HG02571 (cell line): ENCODE results near the gene EVA1C.
"Not testable (repeated sequence)": the region's sequence is repeated elsewhere in the genome, so short reads cannot be mapped to it uniquely, and the experiment has no call there.

Experiments
- ATAC-seq: cut with Tn5 transposase; IDR thresholded peaks from one replicate; pipeline ENCODE4 v1.9.1; 2021; ENCODE audit warnings: mild to moderate bottlenecking, moderate library complexity; ENCODE audit not compliant: unreplicated experiment

EVA1C gene

DNA sequence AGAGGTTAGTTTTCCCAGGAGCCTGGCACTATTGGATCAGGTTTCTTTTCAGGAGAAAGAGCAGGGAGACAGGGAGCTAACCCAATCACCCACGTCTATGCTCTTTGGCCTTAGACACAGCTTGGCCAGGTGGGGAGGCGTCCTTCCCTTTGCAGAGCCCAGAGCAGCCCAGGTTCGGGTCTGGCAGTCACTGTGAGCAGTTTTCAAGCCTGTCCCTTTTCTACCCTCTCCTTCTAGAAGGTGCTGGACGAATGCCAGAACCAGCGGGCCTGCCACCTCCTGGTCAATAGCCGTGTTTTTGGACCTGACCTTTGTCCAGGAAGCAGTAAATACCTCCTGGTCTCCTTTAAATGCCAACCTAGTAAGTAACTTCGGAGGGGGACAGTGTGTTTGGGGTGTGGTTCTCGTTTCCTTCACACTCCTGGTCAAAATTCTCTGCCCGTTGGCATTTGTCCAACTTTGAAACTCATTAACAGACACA, 44.9 kb downstream of the EVA1C start:
- ATAC-seq = no peak

GRCh38 chr21:32457962-32458361, 45.5 kb downstream of the EVA1C start:
- no peak for ATAC-seq

DNA sequence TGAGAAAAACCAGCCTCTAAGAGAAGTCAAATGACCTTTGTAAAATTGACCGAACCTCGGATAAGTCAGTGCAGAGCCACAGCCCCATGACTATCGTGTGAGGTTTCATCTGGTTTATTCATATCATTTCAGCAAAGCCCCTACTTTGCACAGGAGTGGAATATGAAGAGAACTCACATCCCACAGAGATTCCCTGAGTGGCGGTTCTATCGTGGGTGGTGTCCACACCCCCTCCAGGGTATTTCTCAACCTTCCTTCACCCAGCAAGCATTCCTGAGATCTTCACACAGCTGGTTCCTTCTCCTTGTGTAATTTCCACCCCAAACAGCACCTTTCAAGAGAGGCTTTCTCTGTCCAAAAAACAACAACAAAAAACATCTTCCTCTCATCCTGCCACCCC, 47.5 kb downstream of the EVA1C start:
- no peak for ATAC-seq

DNA sequence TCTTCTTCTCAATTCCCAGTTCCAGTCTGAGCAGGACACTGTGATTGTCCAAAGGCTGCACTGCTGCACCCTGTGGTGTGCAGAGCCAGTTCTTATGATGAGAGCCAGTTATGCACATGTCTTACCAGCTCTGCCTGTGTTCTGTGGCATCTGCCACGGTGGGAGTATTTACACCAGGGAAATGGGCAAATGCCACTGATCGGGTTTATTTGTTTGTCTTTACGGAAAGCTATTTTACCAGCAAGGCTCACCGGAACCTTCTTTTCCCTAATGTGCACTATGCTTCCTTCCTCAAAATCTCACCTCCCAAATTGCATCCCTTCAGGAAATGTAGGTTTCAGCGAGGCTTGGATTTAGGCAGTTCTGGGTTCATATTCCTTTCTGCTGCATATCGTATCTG, 49.0 kb downstream of the EVA1C start:
- no peak for ATAC-seq

DNA sequence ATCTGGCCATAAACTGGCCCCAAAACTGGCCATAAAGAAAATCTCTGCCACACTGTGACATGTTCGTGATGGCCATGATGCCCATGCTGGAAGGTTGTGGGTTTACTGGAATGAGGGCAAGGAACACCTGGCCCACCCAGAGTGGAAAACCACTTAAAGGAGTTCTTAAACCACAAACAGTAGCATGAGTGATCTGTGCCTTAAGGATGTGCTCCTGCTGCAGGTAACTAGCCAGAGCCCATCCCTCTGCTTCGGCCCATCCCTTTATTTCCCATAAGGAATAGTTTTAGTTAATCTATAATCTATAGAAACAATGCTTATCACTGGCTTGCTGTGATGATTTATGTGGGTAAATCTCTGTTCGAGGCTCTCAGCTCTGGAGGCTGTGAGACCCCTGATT, 50.1 kb downstream of the EVA1C start:
- ATAC-seq = not testable (repeated sequence)

GRCh38 chr21:32463367-32463766, 50.9 kb downstream of the EVA1C start:
- ATAC-seq = no peak

DNA sequence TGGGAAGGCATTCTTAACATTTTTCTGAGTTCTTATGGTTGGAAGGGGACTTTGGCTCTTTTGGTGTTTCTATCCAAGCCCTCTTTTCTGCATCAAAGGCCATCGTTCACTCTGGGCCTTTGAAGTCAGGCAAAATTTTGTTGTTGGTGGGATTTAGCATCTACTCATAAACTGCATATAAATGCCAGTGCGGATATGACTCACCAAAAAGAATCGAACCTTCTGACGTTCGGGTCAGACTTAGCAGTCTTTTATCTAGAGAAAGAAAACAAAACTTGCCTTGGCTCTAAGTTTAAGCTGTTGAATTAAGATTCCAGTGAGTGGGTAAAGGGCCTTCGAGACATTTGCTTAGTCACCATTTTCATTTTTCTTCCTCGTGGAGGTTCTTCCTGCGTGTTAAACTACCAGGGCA, 51.4 kb downstream of the EVA1C start:
- ATAC-seq = no peak

DNA sequence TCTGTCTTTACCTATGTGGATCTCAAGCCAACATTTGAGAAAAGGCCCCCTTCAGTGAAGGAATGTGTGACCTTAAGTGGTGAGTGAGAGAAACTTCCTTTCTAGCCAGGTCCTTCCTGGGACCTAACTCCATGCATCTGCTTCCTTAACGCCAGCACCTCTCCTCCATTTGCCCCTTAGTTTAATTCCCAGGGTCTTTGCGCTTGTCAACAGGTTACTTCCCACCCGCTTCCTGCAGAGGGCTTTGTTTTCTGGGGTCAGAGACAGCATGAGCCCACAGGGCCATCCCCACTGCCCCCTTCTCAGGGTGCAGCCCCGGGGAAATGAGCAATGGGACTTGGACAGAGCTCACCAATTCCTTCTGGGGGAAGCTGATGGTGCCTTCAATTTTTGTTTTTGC, 54.8 kb downstream of the EVA1C start:
- no peak for ATAC-seq

DNA sequence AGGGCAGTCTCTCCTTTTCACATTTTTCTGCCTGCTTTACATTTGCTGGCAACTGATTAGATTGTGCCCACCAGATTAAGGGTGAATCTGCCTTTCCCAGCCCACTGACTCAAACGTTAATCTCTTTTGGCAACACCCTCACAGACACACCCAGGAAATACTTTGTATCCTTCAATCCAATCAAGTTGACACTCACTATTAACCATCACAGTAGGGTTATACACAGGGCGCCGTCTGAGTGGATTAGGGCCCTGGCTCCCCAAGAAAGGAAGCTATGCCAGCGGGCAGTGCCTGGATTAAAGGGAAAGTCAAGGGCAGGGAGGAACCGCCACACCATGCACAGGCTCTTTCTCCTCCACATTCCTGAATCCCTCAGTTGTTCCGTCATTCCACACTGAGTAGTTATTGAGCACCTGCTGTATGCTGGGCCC, 56.2 kb downstream of the EVA1C start:
- no peak for ATAC-seq

DNA sequence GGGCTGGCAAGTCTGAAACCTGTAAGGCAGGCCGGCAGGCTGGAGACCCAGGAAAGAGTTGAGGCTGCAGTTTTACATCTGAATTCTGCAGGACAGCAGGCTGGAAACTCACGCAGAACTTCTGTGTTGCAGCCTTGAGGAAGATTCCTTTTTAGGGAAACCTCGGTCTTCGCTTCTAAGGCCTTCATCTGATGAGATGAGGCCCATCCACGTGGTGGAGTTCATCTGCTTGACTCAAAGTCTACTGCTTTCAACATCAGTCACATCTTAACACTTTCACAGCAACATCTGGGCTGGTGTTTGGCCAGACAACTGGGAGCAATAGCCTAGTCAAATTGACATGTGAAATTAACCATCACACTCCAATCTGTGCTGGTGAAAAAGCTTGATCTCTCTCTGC, 57.1 kb downstream of the EVA1C start:
- no peak for ATAC-seq

DNA sequence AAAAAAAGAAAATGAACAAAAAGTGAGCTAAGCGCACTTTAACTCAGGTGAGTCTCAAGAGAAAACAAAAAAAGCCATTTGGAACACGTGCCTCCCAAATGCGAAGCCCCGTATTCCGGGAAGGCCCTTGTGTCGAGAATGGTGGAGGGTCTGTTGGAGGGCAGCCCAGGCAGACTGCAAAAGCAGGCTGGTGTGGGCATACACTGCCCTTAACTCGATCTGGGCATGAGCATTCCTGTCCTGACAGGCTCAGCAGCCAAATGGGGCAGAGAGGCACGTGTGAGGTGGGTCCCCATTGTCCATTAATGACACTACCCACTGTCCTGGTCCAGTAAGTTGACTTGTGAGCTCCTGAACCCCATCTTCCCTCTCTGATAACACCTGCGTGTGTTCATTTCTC, 57.7 kb downstream of the EVA1C start:
- ATAC-seq = no peak

GRCh38 chr21:32472890-32473765, 60.6 kb downstream of the EVA1C start:
- no peak for ATAC-seq

- no peak for ATAC-seq
Observed at GRCh38 chr21:32474179-32475059, 61.9 kb downstream of the EVA1C start.

DNA sequence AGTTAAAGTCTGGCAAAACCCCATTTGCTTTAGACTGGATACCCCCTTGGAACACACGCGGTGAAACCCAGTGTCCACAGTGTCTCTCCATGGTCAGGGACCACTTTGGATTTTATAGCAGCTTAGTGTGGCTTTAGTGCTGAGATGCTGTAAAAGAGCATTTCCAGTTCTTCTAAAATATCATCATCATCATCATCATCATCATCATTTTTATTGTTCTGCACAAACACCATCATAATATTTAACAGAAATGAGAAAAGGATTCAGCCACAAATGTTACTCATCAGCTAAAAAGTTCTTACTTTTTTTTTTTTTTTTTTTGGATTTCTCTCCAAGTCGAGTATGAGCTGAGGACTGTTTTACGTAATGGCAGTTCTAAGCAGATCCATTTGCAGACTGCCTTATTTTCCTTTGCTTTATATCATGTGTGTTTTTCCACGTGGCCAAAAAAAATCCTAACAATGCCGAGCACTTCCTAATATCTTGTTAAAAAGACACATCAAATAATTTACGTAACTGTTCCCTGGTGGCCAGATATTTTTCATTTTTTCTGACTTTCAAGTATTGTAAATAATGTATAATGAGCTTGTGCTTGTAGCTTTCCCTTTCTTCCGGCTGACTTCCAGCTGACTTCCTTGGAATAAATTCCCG, 62.8 kb downstream of the EVA1C start:
- no peak for ATAC-seq

- no peak for ATAC-seq
Observed at GRCh38 chr21:32476661-32477423, 64.3 kb downstream of the EVA1C start.

- no peak for ATAC-seq
Observed at GRCh38 chr21:32477424-32477745, 64.9 kb downstream of the EVA1C start.

- no peak for ATAC-seq
Observed at GRCh38 chr21:32481875-32482408, 69.4 kb downstream of the EVA1C start.

GRCh38 chr21:32482565-32483292, 70.2 kb downstream of the EVA1C start:
- no peak for ATAC-seq

DNA sequence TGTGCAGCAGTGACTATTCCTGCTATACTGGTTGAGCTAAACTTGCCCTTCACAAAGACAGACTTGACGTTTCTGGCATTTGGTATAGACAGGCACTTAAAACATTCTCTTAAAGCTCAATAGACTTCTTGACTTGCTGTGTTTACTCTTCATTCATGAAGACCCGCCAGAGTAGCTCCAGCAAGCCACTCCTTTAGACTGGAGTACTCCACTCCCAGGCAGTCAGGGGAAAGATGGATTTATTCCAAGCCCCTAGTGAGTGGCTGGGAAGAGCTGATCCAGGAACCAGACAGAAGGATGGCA, 70.7 kb downstream of the EVA1C start:
- no peak for ATAC-seq
